ENCODE results near the gene HNRNPAB.
A peak's percentile ranks its signal among the peaks of the same experiment; 100 is the strongest.
"Not testable (repeated sequence)": the region's sequence is repeated elsewhere in the genome, so short reads cannot be mapped to it uniquely, and the experiment has no call there.

Gene HNRNPAB

GRCh38 chr5:178196986-178197385, 7.3 kb upstream of the HNRNPAB start:
- no peak for DNase-seq (ENCODE audit: low read depth)

GRCh38 chr5:178198151-178198550, 6.2 kb upstream of the HNRNPAB start:
- not testable (repeated sequence) for DNase-seq (ENCODE audit: low read depth)

GRCh38 chr5:178198706-178199105, 5.6 kb upstream of the HNRNPAB start:
- DNase-seq (ENCODE audit: low read depth): no peak

- DNase-seq (ENCODE audit: low read depth): no peak
Measured at GRCh38 chr5:178199581-178200434, 4.5 kb upstream of the HNRNPAB start.

- DNase-seq (ENCODE audit: low read depth): no peak
Measured at GRCh38 chr5:178201221-178201926, 3.0 kb upstream of the HNRNPAB start.

- no peak for DNase-seq (ENCODE audit: low read depth)
Measured at GRCh38 chr5:178201927-178202235, 2.5 kb upstream of the HNRNPAB start.

- no peak for DNase-seq (ENCODE audit: low read depth)
Measured at GRCh38 chr5:178202541-178202940, 1.8 kb upstream of the HNRNPAB start.

- DNase-seq (ENCODE audit: low read depth): no peak
Measured at GRCh38 chr5:178203670-178204181, 607 bp upstream of the HNRNPAB start.

- DNase-seq (ENCODE audit: low read depth): peak; percentile 57
Measured at GRCh38 chr5:178204935-178205748, 809 bp downstream of the HNRNPAB start.

- DNase-seq (ENCODE audit: low read depth): no peak
Measured at GRCh38 chr5:178205749-178206047, 1.4 kb downstream of the HNRNPAB start.

GRCh38 chr5:178206166-178207101, 2.1 kb downstream of the HNRNPAB start:
- DNase-seq (ENCODE audit: low read depth): no peak

GRCh38 chr5:178207183-178207916, 3.0 kb downstream of the HNRNPAB start:
- no peak for DNase-seq (ENCODE audit: low read depth)

GRCh38 chr5:178207917-178208280, 3.6 kb downstream of the HNRNPAB start:
- no peak for DNase-seq (ENCODE audit: low read depth)

- no peak for DNase-seq (ENCODE audit: low read depth)
Measured at GRCh38 chr5:178208540-178209227, 4.4 kb downstream of the HNRNPAB start.

- no peak for DNase-seq (ENCODE audit: low read depth)
Measured at GRCh38 chr5:178209334-178210072, 5.2 kb downstream of the HNRNPAB start.

GRCh38 chr5:178210073-178210535, 5.8 kb downstream of the HNRNPAB start:
- DNase-seq (ENCODE audit: low read depth): no peak

GRCh38 chr5:178210686-178211085, 6.4 kb downstream of the HNRNPAB start:
- no peak for DNase-seq (ENCODE audit: low read depth)

- DNase-seq (ENCODE audit: low read depth): no peak
Measured at GRCh38 chr5:178211095-178212048, 7.0 kb downstream of the HNRNPAB start.

All from stimulated activated CD4-positive, alpha-beta T cell treated with anti-CD3 and anti-CD28 coated beads, Interleukin-2, amount 100 ng/mL, for 4 hours (primary cell).